ENCODE results near the gene MGARP.
"Not testable (repeated sequence)": the region's sequence is repeated elsewhere in the genome, so short reads cannot be mapped to it uniquely, and the experiment has no call there.

The MGARP gene

DNA sequence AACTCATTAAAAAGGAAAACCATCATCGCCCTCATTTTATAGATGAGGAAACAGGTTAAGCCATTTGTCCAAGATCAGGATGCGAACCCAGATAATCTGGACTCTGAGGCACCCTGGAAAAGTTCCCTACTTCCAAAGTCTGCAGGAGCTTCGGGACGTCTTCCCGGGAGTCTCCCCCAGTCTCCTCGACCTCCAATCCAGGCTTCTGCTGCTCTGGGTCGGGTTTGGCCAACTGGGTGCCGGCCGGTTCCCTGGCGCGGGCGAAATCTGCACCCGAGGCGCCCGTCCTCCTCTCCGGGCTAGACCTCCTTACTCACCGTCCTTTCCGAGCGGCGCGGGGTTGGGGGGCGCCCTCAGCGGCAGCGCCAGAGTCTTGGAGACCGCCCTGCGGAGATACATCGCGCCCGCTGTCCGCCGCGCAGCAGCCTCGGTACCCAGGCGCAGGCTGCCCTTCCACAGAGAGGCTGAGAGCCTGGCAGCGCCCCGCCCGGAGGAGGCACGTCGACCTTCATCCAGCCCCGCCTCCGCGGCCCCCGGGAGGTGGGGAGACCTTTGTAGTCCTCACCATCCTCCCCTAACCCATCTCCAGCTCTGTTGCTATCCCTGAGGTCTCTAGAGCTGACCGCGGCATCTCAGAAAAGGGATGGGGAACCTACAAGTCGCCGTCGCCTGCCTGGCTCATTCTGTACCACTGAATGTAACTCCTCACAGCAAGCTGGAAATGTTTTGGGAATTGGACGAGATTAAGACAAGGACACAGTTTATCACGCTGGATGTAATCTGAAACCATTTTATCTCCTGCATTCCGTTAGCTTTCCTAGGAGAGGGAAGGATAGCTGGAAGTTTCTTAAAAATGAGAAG, at the start of gene MGARP:
Gene MGARP (minus strand): TSS at position 466 of the 861 bp plus-strand sequence. CDS start 67 bp downstream, at position 399.
- TF ChIP-seq, protein P1, sequence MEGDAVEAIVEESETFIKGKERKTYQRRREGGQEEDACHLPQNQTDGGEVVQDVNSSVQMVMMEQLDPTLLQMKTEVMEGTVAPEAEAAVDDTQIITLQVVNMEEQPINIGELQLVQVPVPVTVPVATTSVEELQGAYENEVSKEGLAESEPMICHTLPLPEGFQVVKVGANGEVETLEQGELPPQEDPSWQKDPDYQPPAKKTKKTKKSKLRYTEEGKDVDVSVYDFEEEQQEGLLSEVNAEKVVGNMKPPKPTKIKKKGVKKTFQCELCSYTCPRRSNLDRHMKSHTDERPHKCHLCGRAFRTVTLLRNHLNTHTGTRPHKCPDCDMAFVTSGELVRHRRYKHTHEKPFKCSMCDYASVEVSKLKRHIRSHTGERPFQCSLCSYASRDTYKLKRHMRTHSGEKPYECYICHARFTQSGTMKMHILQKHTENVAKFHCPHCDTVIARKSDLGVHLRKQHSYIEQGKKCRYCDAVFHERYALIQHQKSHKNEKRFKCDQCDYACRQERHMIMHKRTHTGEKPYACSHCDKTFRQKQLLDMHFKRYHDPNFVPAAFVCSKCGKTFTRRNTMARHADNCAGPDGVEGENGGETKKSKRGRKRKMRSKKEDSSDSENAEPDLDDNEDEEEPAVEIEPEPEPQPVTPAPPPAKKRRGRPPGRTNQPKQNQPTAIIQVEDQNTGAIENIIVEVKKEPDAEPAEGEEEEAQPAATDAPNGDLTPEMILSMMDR (IDR thresholded peaks at IDR 0.05; ENCODE audit: extremely low read depth, missing control alignments), result no peak
- no peak for DNase-seq (ENCODE audit: low spot score)

DNA sequence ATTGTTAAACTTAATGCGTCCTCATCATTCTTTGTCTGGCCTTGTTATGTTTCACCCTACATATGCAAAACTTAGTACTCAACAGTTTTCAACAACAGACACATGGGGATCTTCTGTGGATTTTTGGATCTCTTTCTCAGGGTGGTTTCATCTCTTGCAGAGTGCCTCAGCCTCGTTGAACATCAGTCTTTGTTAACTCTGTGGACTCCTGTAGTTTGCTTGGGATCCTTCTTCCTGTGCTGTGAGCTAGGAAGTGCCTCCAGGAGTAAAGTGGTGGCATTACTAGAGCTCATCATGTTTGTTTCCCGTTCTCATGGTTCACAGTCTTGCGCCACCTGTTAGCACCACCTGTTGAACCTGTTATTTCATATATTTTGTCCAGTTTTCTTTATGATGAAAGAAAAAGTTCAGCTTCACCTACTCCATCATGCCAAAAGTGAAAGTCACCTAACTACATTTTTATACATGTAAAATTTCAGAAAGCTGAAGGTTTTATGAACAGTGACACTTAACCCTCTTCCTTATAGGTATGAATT, 49.7 kb upstream of the MGARP start:
- no peak for DNase-seq (ENCODE audit: low spot score)
- TF ChIP-seq, protein P1 (IDR thresholded peaks at IDR 0.05; ENCODE audit: extremely low read depth, missing control alignments), result no peak

DNA sequence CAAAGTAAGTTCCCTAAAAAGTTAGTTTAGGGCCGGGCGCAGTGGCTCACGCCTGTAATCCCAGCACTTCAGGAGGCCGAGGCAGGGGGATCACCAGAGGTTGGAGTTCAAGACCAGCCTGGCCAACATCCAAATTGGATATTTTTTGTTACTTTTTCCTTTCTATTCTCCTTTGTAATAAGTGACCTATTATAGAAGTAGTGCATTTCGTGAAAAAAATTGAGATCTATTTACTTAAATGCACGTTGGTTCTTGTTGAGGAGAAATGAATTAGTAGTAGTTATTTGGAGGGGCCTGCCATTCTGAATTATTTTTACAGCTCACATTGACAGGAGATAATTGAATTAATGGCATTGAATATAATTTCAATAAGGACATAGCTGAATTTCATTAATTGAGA, 44.6 kb upstream of the MGARP start:
- no peak for DNase-seq (ENCODE audit: low spot score)
- TF ChIP-seq, protein P1 (IDR thresholded peaks at IDR 0.05; ENCODE audit: extremely low read depth, missing control alignments), result no peak

DNA sequence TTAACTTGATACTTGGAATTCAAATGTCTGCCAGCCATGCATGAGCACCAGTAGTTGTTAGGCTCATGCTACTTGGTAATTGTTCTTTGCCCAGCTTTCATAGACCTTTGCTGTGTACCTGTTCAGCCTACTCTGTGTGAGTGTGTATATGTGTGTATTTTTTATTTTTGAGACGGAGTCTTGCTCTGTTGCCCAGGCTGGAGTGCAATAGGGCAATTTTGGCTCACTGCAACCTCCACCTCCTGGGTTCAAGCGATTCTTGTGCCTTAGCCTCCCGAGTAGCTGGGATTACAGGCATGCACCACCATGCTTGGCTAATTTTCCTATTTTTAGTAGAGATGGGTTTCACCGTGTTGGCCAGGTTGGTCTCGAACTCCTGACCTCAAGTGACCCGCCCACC, 42.5 kb upstream of the MGARP start:
- DNase-seq (ENCODE audit: low spot score), result not testable (repeated sequence)

DNA sequence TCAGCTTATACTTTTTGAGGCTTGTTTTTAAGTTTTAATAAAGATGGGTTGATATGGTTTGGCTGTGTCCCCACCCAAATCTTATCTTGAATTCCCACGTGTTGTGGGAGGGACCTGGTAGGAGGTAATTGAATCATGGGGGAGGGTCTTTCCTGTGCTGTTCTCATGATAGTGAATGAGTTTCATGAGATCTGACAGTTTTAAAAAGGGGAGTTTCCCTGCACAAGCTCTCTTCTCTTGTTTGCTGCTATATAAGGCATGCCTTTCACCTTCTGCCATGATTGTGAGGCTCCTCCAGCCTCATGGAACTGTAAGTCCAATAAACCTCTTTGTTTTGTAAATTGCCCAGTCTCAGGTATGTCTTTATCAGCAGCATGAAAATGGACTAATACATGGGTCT, 42.0 kb upstream of the MGARP start:
- DNase-seq (ENCODE audit: low spot score), result not testable (repeated sequence)

DNA sequence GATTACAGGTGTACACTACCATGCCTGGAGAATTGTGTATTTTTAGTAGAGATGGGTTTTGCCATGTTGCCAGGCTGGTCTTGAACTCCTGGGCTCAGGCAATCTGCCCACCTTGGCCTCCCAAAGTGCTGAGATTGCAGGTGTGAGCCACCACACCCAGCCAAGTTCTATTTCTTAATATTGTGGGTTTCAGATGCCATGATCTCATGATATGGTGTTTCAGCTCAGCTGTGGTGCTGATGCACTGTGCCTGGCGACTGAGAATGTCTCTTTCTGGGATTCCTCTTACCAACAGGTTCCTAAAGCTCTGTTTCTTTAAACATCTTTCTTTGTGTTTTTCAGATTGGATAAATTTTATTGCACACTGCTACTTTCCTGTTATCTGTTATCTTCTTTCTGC, 39.5 kb upstream of the MGARP start:
- DNase-seq (ENCODE audit: low spot score), result no peak
- TF ChIP-seq, protein P1 (IDR thresholded peaks at IDR 0.05; ENCODE audit: extremely low read depth, missing control alignments), result no peak

DNA sequence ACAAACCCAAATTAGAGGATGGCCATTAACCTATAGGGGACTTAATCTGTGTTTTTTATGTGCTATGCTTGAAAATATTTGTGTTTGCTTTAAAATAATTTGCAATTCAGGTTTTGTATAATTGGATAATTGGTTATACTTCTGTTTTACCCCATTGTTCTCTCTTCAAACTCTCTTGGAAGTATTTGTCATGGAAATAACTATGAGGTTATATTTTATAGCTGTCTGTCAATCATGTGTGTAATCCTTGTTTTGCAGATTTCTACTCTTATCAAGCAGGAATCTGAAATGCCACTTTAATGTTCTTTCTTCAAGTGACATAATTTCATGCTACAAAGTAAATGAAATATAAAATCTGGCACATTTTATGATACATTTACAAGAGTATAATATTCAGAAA, 37.6 kb upstream of the MGARP start:
- DNase-seq (ENCODE audit: low spot score), result no peak
- TF ChIP-seq, protein P1 (IDR thresholded peaks at IDR 0.05; ENCODE audit: extremely low read depth, missing control alignments), result no peak

DNA sequence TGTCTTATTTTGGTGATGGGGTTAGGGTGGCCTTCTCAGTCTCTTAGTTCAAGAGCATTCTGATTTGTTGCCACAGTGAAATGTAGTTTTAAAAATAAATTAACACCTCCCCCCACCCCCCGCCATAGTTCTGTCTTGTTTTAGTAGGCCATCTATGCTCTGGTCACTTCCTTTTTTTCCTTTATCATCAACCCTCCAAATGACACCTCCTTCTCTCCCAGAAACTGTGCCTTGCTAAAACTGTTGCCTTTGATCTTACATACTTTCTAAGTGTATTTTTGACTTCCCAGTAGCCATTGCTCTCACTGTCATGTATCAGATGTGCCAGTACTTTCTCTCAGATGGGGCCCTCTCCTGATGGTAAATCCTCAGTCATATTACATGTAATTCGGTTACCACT, 36.7 kb upstream of the MGARP start:
- no peak for DNase-seq (ENCODE audit: low spot score)
- TF ChIP-seq, protein P1 (IDR thresholded peaks at IDR 0.05; ENCODE audit: extremely low read depth, missing control alignments), result no peak

All from GM20000 (cell line).